GM20000 (cell line): Measurements from ENCODE around the gene ABLIM3.

ENCODE experiments used
- DNase-seq: peaks from one replicate; pipeline ENCODE4 v3.0.0; 2012; ENCODE audit warnings: low spot score
- TF ChIP-seq, protein P1 (sequence below): IDR thresholded peaks from 2 replicates; pipeline ENCODE4 v1.5.1; 2012; ENCODE audit warnings: mild to moderate bottlenecking, control low read depth; ENCODE audit errors: extremely low read depth, missing control alignments

ABLIM3 gene

DNA sequence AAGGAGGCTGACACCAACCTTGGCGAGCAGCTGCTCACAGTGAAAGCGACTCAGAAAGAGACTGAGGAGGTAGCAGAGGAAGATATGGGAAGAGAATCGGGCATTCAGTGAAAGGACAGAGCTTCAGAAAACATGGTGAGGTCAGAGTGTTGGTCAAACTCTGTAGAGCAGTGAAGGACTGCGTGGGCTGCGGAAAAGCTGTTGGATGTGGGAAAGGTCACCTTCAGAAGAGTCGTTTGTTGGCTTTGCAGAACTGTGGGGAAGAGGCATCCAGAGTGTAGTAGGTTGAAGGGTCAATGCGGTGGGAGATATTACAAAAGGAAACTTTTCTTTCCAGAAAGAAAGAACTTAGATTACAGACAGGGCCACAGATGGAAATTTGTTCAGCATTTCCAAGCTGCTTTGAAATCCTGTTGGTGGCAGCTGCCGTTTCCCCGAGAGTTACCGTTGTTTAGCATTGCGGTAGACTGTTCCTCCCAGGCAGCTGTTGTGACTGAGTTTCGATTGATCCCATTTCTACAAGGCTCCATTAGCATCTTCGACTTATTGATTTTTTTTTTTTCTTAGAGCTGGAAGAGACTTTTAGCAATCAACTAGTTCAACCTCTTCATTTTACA, 72.1 kb downstream of the ABLIM3 start:
- TF ChIP-seq, protein P1, sequence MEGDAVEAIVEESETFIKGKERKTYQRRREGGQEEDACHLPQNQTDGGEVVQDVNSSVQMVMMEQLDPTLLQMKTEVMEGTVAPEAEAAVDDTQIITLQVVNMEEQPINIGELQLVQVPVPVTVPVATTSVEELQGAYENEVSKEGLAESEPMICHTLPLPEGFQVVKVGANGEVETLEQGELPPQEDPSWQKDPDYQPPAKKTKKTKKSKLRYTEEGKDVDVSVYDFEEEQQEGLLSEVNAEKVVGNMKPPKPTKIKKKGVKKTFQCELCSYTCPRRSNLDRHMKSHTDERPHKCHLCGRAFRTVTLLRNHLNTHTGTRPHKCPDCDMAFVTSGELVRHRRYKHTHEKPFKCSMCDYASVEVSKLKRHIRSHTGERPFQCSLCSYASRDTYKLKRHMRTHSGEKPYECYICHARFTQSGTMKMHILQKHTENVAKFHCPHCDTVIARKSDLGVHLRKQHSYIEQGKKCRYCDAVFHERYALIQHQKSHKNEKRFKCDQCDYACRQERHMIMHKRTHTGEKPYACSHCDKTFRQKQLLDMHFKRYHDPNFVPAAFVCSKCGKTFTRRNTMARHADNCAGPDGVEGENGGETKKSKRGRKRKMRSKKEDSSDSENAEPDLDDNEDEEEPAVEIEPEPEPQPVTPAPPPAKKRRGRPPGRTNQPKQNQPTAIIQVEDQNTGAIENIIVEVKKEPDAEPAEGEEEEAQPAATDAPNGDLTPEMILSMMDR, result no peak
- DNase-seq, result no peak

GRCh38 chr5:149215478-149216090, 74.3 kb downstream of the ABLIM3 start:
- TF ChIP-seq, protein P1, result no peak
- no peak for DNase-seq

- TF ChIP-seq, protein P1, result no peak
- no peak for DNase-seq
These were observed 75.2 kb downstream of the ABLIM3 start for GRCh38 chr5:149216496-149216895.

DNA sequence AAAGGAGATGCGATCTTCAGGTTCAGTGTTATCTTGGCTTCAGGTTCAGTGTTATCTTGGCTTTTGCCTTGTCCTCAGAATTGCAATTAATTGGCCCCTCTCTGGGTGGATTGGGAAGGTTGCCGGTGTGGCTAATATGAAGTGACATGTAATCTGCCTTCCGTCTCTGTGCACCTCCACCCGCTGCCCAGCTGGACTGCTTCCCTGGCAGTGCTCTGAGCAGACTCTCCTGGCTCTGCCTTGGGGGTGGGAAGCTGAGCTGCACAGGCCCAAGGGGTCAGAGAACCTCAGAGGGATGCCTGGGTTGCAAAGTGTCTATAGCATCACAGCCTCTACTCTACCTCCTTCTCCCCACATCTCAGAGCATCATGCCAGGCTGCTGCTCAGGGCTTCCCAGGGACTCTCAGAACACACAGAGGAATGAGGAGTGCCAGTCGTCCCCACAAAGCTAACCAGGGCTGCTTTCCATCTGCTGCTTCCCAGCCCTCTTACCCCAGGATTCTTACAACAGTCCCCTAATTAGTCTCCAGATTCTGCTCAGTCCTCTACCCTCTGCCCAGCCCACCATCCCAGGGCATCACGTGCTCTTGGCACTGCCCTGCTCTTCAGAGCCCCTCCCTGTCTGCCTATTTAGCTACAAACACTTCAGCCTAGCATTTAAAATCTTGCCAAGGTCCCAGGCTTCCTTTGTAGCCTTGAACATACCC, 76.0 kb downstream of the ABLIM3 start:
- TF ChIP-seq, protein P1, result no peak
- DNase-seq, result no peak

DNA sequence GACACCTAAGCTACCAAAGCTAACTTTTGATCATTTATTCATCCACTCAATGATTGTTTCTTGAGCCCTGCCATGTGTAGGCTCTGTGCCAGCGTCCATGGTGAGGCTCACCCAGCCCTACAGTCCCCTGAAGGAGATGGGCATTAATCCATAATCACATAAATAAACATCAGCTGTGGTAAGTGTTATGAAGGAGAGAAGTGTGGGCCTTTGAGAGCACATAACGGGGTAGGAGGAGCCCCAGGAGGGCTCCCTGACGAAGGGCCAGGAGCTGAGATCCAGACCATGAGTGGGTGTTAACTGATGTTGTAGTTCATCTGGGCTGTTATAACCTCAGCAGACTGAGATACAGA, 76.5 kb downstream of the ABLIM3 start:
- DNase-seq, result no peak
- TF ChIP-seq, protein P1, result no peak

GRCh38 chr5:149219584-149219983, 78.3 kb downstream of the ABLIM3 start:
- TF ChIP-seq, protein P1, result no peak
- no peak for DNase-seq

DNA sequence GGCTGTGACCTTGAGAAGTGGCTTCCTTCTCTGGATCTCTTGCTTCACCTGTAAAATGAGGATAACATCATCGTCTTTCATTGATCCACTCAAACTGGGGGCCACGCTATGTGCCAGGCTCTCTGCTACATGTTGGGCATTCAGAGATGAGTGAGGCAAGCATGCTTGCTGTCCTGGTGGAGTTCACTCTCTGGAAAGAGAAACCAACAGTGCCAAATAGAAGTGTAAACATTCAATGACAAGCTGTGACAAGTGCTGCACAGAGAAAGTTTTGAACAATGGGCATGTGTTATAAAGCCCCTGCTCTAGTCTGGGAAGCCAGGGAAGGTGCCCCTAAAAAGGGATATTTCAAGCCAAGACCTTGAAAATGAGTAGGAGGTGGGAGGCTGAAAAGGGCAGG, 79.5 kb downstream of the ABLIM3 start:
- TF ChIP-seq, protein P1, result no peak
- DNase-seq, result no peak
